ENCODE measurements around the gene CPM. TPM values are rescaled to one million over a fixed set of nuclear protein-coding genes. Genes with fewer than 3 reads are reported as not detected.

The CPM gene
- total RNA-seq, 4 donors from 2014 or later, result 54.0 to 117 (median 75.2) TPM

DNA sequence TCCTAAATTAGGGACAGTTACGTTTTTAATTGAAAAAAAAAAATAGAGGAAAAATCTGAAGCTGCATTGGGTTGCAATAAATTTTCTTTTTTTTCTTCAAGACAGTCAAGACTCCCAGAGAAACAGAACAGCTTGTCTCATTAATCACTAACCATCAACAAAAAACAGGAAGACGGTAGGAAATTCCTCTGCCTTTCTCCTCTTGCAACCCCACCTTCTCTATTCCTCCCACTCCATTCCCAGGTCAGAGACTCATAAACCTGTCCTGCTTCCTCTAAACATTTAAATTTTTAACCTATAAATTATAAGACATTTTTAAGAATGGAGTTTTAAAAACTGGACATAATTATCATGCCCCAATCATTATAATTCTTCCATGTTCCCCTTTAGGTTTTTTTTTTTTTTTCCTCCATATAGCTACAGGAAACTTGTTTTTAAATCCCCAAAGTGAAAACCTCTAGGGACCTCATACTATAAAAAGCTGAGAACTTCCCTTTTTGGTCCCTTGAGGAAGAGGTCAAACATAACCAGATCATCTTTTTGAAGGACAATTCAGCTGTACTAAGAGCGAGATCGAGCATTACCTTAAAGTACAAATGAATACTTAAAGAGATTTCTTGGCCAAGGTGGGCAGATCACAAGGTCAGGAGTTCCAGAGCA, 36.0 kb downstream of the CPM start:
- DNase-seq (ENCODE audit: low spot score in 2 of 2), result no peak
- no peak overlapping the region for H3K27ac ChIP-seq
- H3K4me3 ChIP-seq, result no peak overlapping the region
- WGBS, 2 donors, result 51% methylated on average over 4 of the region's 4 CpGs
- peaks cover 0 to 11% (median 0%) of the 10 kb centered on the region in 4 donors for H3K4me1 ChIP-seq
- no peaks in the 10 kb centered on the region for H3K27me3 ChIP-seq
- H3K9me3 ChIP-seq, result no peaks in the 10 kb centered on the region
- no peaks in the 10 kb centered on the region for H3K36me3 ChIP-seq
- TF ChIP-seq EP300 (IDR thresholded peaks at IDR 0.05) (no peak), POLR2A (IDR thresholded peaks at IDR 0.05) (no peak)
- TF ChIP-seq, protein P1, sequence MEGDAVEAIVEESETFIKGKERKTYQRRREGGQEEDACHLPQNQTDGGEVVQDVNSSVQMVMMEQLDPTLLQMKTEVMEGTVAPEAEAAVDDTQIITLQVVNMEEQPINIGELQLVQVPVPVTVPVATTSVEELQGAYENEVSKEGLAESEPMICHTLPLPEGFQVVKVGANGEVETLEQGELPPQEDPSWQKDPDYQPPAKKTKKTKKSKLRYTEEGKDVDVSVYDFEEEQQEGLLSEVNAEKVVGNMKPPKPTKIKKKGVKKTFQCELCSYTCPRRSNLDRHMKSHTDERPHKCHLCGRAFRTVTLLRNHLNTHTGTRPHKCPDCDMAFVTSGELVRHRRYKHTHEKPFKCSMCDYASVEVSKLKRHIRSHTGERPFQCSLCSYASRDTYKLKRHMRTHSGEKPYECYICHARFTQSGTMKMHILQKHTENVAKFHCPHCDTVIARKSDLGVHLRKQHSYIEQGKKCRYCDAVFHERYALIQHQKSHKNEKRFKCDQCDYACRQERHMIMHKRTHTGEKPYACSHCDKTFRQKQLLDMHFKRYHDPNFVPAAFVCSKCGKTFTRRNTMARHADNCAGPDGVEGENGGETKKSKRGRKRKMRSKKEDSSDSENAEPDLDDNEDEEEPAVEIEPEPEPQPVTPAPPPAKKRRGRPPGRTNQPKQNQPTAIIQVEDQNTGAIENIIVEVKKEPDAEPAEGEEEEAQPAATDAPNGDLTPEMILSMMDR (IDR thresholded peaks at IDR 0.05), result no peak

- no peaks in the 10 kb centered on the region for H3K9me3 ChIP-seq
- no peak for DNase-seq (ENCODE audit: low spot score in 2 of 2)
- H3K36me3 ChIP-seq, result no peaks in the 10 kb centered on the region
- no peak overlapping the region for H3K4me3 ChIP-seq
- H3K27ac ChIP-seq, result no peak overlapping the region
- H3K4me1 ChIP-seq, result peaks cover 0 to 12% (median 0%) of the 10 kb centered on the region in 4 donors
- H3K27me3 ChIP-seq, result no peaks in the 10 kb centered on the region
- WGBS, 2 donors, result 93 to 94% methylated on average over 7 of the region's 7 CpGs
- TF ChIP-seq POLR2A (IDR thresholded peaks at IDR 0.05) (no peak), EP300 (IDR thresholded peaks at IDR 0.05) (no peak)
- TF ChIP-seq, protein P1 (IDR thresholded peaks at IDR 0.05), result no peak
These were observed 38.6 kb downstream of the CPM start for GRCh38 chr12:68894276-68894855.

DNA sequence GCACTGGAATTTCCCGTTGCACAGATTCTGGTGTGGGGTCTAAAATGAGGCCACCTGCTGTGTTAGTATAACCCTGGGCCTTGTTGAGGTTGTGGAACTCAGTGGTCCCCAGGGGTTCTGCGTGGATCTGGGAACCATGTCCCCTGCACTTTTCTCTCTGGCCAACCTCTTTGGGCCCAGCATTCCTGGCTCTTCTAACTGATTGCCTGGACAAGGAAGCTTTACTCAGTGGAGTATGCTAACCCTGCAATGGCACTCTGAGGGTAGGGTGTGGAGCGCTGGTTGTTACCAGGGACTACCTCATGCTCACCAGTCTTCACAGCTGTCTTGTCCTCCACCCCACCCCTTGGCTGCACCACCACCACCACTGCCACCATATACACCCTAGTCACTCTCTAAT, 39.2 kb downstream of the CPM start:
- H3K27ac ChIP-seq, result no peak overlapping the region
- no peaks in the 10 kb centered on the region for H3K36me3 ChIP-seq
- no peaks in the 10 kb centered on the region for H3K27me3 ChIP-seq
- H3K4me1 ChIP-seq, result peaks cover 0 to 6% (median 0%) of the 10 kb centered on the region in 4 donors
- no peak overlapping the region for H3K4me3 ChIP-seq
- DNase-seq (ENCODE audit: low spot score in 2 of 2), result no peak
- no peak for TF ChIP-seq POLR2A (IDR thresholded peaks at IDR 0.05)
- TF ChIP-seq, protein P1 (IDR thresholded peaks at IDR 0.05), result no peak
- TF ChIP-seq EP300 (IDR thresholded peaks at IDR 0.05), result no peak
- 76 to 88% methylated on average over 3 of the region's 3 CpGs for WGBS, 2 donors
- H3K9me3 ChIP-seq, result no peaks in the 10 kb centered on the region

- 79 to 93% methylated on average over 2 of the region's 2 CpGs for WGBS, 2 donors
- no peak for TF ChIP-seq EP300 (IDR thresholded peaks at IDR 0.05)
- TF ChIP-seq POLR2A (IDR thresholded peaks at IDR 0.05), result no peak
- TF ChIP-seq, protein P1 (IDR thresholded peaks at IDR 0.05), result no peak
- Histone ChIP-seq H3K36me3 (no peaks in the 10 kb centered on the region), H3K9me3 (no peaks in the 10 kb centered on the region), H3K27me3 (no peaks in the 10 kb centered on the region), H3K27ac (no peak overlapping the region), H3K4me1 (peaks cover 0 to 5% (median 0%) of the 10 kb centered on the region in 4 donors), H3K4me3 (no peak overlapping the region)
- no peak for DNase-seq (ENCODE audit: low spot score in 2 of 2)
These were observed 39.8 kb downstream of the CPM start for GRCh38 chr12:68893201-68893600.

GRCh38 chr12:68891141-68891540, 41.8 kb downstream of the CPM start:
- no peak overlapping the region for H3K4me3 ChIP-seq
- no peaks in the 10 kb centered on the region for H3K9me3 ChIP-seq
- no peaks in the 10 kb centered on the region for H3K27me3 ChIP-seq
- no peaks in the 10 kb centered on the region for H3K36me3 ChIP-seq
- H3K4me1 ChIP-seq, result peaks cover 0 to 5% (median 0%) of the 10 kb centered on the region in 4 donors
- TF ChIP-seq, protein P1 (IDR thresholded peaks at IDR 0.05), result no peak
- TF ChIP-seq EP300 (IDR thresholded peaks at IDR 0.05), result no peak
- TF ChIP-seq POLR2A (IDR thresholded peaks at IDR 0.05), result no peak
- 73 to 75% methylated on average over 6 of the region's 6 CpGs for WGBS, 2 donors
- DNase-seq (ENCODE audit: low spot score in 2 of 2), result no peak
- H3K27ac ChIP-seq, result no peak overlapping the region
